Coronary artery (tissue), 2 donors: Measurements from ENCODE around the gene CALY.

Experiments used
- DNase-seq: peaks from one replicate; pipeline ENCODE4 v3.0.0-alpha.2; 2017; ENCODE audit warnings: low spot score
- H3K27ac ChIP-seq, 2 donors: fragments of 200-600 bp; sonication (generic); one replicate each; pipeline ENCODE4 v1.5.1; 2016 to 2019
- H3K4me3 ChIP-seq: fragments of 200-600 bp; sonication (generic); 2 replicates; pipeline ENCODE4 v1.5.1; 2016; ENCODE audit warnings: mild to moderate bottlenecking, moderate library complexity
- CTCF ChIP-seq: fragments of 200-600 bp; sonication (generic); IDR thresholded peaks from one replicate; pipeline ENCODE4 v1.5.1; 2019; ENCODE audit warnings: antibody characterized with exemption

CALY gene

DNA sequence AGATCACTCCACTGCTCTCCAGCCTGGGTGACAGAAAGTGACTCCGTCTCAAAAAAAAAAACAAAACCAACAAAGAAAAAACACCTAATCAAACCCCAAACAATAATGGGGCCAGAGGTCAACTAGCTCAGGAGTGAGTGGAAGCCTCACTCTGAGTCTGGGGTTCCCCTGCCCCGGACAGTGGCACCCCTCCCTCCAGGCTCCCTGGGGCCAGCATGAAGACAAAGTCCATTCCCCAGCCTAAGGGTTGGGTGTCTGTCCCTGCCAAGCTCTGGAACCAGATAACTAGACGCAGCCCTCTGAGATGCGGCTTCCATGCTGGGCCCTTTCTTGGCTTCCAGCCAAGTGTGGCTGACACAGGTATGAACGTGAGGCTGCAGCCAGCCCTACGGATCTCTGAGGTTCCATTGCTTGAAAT is 22.9 kb upstream of the CALY start:
- TF ChIP-seq CTCF, result no peak
- no peak overlapping the region for H3K27ac ChIP-seq
- DNase-seq, result no peak
- no peak overlapping the region for H3K4me3 ChIP-seq

- no peak for DNase-seq
- Histone ChIP-seq H3K4me3 (no peak overlapping the region), H3K27ac (no peak overlapping the region)
- no peak for TF ChIP-seq CTCF
Measured at GRCh38 chr10:133358925-133359310, 22.2 kb upstream of the CALY start.

GRCh38 chr10:133358162-133358924 is 21.6 kb upstream of the CALY start:
- peak overlapping the region in 1 of 2 donors; percentile 82 for H3K27ac ChIP-seq
- H3K4me3 ChIP-seq, result peak overlapping the region; percentile 85
- no peak for DNase-seq
- no peak for TF ChIP-seq CTCF

GRCh38 chr10:133357285-133358161 is 20.8 kb upstream of the CALY start, which contains the start of gene FUOM:
TSS of gene FUOM (minus strand) at chr10:133358019. CDS start at chr10:133358007, 12 bp downstream.
- peak within 1 kb of the TSS; percentile 85 for H3K4me3 ChIP-seq
- DNase-seq, result no peak
- H3K27ac ChIP-seq, result peak within 1 kb of the TSS; percentile 50 to 82
- no peak for TF ChIP-seq CTCF

DNA sequence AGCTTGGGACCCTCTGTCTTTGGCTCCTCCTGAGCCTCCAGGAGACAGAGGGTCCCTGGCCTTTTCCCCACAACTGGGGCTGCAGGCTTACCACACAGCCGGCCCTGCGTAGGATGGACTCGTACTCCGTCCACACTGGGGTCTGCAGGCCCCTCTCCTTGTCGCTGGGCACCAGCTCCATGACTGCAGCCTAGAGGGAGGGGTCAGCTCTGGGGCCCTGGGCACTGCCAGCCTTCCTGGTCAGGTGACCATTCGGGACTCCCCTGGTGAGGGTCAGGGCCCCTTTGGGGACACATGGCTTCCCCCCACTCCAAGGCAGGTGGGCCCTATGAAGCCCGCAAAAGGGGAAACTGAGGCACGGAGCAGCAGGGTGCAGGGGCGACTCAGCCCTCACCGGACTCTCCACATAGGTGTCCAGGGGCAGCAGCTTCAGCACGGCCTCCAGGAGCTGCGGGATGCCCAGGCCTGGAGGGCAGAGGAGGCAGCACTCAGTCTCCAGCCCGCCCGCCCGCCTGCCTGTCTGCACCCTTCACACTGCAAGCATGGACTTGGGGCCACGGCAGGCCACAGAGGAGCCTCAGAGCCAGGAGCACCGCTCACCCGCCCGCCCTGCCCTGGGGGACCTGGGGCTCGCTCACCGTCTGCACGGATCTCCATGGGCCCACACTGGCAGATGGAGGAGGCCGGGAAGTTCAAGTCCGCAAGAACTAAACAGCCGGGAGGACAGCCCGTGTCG is 20.0 kb upstream of the CALY start:
- Histone ChIP-seq H3K4me3 (peak overlapping the region; percentile 85), H3K27ac (no peak overlapping the region)
- TF ChIP-seq CTCF, result no peak
- DNase-seq, result no peak

DNA sequence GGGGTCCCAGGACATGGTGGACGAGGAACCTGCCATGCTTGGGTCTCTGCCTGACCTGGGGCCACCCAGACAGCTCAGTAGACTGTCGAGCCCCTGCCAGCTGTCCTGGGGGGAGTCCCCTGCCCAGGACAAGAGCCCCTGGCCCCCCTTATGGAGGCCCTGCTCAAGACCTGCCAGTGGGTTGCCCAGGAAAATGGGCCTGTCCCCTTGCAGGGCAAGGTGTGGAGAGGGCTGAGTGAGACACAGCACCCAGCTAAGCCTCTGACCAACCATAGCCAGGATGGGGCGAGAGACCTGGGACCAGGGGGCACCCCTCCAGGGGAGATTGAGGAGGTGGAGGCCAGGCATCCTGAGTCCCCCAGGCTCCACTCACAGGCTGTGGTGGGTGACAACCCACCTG is 19.3 kb upstream of the CALY start:
- no peak for TF ChIP-seq CTCF
- DNase-seq, result no peak
- H3K27ac ChIP-seq, result no peak overlapping the region
- H3K4me3 ChIP-seq, result no peak overlapping the region
